Activated CD4-positive, alpha-beta T cell treated with anti-CD3 and anti-CD28 coated beads, Interleukin-2, amount 50 U/mL, for 24 hours (primary cell): ENCODE data around the gene TAS2R46.
"Not testable (repeated sequence)": the region's sequence is repeated elsewhere in the genome, so short reads cannot be mapped to it uniquely, and the experiment has no call there.

Experiments
- DNase-seq, 2 donors: peaks; one replicate each; pipeline ENCODE4 v3.0.0-alpha.2; 2020; ENCODE audit warnings: low read depth in 1 of 2, low spot score in 1 of 2

TAS2R46 gene

GRCh38 chr12:11040162-11040561 lies 21.9 kb downstream of the TAS2R46 start:
- DNase-seq: no peak

DNA sequence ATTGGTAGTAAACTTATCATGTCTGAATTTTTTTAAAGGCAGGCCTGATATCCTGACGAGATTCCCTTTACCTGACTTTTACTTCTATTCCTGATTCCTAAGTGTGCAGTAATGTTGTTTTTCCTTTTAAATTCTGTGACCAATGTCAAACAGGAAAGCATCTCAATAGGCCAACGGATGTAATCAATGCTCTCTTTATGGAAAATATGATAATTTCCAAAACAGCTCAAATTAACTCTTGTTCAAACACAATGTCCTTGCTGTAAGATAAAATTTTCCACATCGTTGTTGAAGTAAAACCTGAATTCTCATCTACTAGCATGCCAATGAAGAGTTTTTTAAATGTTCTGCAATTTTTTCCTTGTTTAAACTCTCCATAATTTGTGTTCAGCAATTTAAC lies 22.9 kb downstream of the TAS2R46 start:
- DNase-seq: no peak

GRCh38 chr12:11033959-11034358 lies 28.1 kb downstream of the TAS2R46 start:
- DNase-seq: not testable (repeated sequence)

- no peak for DNase-seq
These were observed 30.8 kb downstream of the TAS2R46 start, which contains the start of gene TAS2R31 for GRCh38 chr12:11031307-11031706. TSS of gene TAS2R31 (minus strand) at chr12:11031407. CDS start at chr12:11031335, 72 bp downstream.

DNA sequence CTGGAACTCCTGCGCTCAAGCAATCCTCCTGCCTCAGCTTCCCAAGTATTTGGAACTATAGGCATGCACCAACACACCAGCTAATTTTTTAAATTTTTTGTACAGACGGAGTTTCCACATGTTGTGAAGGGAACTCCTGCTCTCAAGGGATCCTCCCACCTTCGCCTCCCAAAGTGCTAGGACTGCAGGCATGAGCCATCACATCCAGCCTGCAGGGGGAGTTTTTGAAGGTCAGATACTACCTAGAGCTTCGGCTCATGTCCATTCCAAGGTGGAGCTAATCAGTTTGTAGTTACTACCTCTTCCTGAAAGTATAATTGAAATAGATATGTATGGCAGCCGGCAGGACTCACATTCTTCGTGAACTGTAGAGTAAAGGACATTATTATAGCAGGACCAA lies 36.0 kb downstream of the TAS2R46 start:
- no peak for DNase-seq

DNA sequence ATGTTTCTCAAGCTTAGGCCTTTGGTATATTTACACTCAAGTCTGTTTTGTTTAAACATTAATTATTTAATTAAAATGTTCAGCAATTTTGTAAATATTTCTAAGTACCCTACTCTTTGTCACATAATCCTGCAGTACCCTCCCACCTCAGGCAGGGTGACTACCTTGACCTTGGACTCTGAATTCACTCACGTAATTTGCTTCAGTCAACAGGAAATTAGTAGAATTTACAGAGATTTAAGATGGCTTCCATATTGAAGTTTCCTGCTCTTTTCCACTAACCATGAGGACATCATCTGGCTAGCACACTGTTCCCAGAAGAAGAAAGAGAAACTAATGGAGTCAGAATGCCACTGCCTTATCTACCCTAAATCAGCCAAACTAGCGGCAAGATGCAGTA lies 38.7 kb downstream of the TAS2R46 start:
- DNase-seq: no peak

- no peak for DNase-seq
These were observed 39.6 kb downstream of the TAS2R46 start, which contains the start of gene TAS2R19 for GRCh38 chr12:11022520-11022919. TSS of gene TAS2R19 (minus strand) at chr12:11022620. CDS start at chr12:11022571, 49 bp downstream.

GRCh38 chr12:11016937-11017336 lies 45.2 kb downstream of the TAS2R46 start:
- no peak for DNase-seq

- DNase-seq: no peak
These were observed 46.2 kb downstream of the TAS2R46 start for GRCh38 chr12:11015775-11016430.

- DNase-seq: no peak
These were observed 47.9 kb downstream of the TAS2R46 start for GRCh38 chr12:11014234-11014633.
